H1 (cell line): Measurements from ENCODE around the gene TXNRD2. TPM values are rescaled to one million over a fixed set of nuclear protein-coding genes. Genes with fewer than 3 reads are reported as not detected.

ENCODE experiments used
- CTCF ChIA-PET: fragments of 300-600 bp; sonication (Branson Sonifier 250); formaldehyde crosslinking; loops from one replicate; lab custom pipeline; 2021; ENCODE audit not compliant: partially characterized antibody; lab: Charles Lee
- POLR2A ChIA-PET: fragments of 300-600 bp; sonication (Branson Sonifier 250); formaldehyde crosslinking; loops from one replicate; lab custom pipeline; 2021; ENCODE audit warnings: inconsistent platforms; ENCODE audit not compliant: partially characterized antibody; lab: Charles Lee
- DNase-seq, 2 experiments: peaks; one replicate each; pipeline versions ENCODE4 v3.0.0 to v3.0.0-alpha.2; 2010 to 2022; ENCODE audit warnings: low spot score in 2 of 2, low read depth in 1 of 2, mixed read lengths in 1 of 2
- FAIRE-seq: peaks from 2 replicates; lab custom pipeline; 2011; peaks lifted over from hg19 to GRCh38; lab: Jason Lieb, UNC
- H2AFZ ChIP-seq: 2 replicates; pipeline ENCODE4 v1.8.1; 2012; ENCODE audit warnings: low read length, inconsistent platforms
- H2AK5ac ChIP-seq: 2 replicates; pipeline ENCODE4 v1.6.1; 2013; ENCODE audit warnings: low read depth, low read length
- H2BK120ac ChIP-seq: replicated peaks from 2 replicates; pipeline ENCODE3; 2013; ENCODE audit warnings: low read depth, low read length, inconsistent platforms
- H2BK12ac ChIP-seq: 2 replicates; pipeline ENCODE4 v1.6.1; 2013; ENCODE audit warnings: low read depth, low read length
- H2BK15ac ChIP-seq: 2 replicates; pipeline ENCODE4 v1.6.1; 2013; ENCODE audit warnings: low read length
- H2BK20ac ChIP-seq: 2 replicates; pipeline ENCODE4 v1.6.1; 2013; ENCODE audit warnings: low read length
- H2BK5ac ChIP-seq: 2 replicates; pipeline ENCODE4 v1.6.1; 2013; ENCODE audit warnings: low read depth, low read length
- H3K14ac ChIP-seq: 2 replicates; pipeline ENCODE4 v1.6.1; 2013; ENCODE audit warnings: inconsistent platforms; ENCODE audit not compliant: insufficient read length
- H3K18ac ChIP-seq: 2 replicates; pipeline ENCODE4 v1.6.1; 2013; ENCODE audit warnings: low read length; ENCODE audit errors: extremely low read depth
- H3K23ac ChIP-seq: 2 replicates; pipeline ENCODE4 v1.6.1; 2013; ENCODE audit warnings: inconsistent platforms; ENCODE audit not compliant: insufficient read length
- H3K23me2 ChIP-seq: 2 replicates; pipeline ENCODE4 v1.6.1; 2013; ENCODE audit warnings: low read depth, low read length
- H3K27ac ChIP-seq: 2 replicates; pipeline ENCODE4 v1.6.1; 2011; ENCODE audit warnings: low read depth, low read length, inconsistent platforms
- H3K27me3 ChIP-seq, 4 experiments: replicated peaks in 1 of 4; 1 replicate in 1 of 4; 2 replicates in 3 of 4; pipeline versions ENCODE4 v1.6.1 to v1.8.1; 2011 to 2013; ENCODE audit warnings: low read length in 3 of 4, mild to moderate bottlenecking in 3 of 4, inconsistent platforms in 2 of 4, mixed read lengths in 2 of 4, moderate library complexity in 1 of 4; ENCODE audit not compliant: control insufficient read depth in 3 of 4, insufficient read depth in 3 of 4; ENCODE audit errors: extremely low read depth in 1 of 4
- H3K36me3 ChIP-seq, 4 experiments: 2 replicates each; pipeline versions ENCODE4 v1.6.1 to v1.8.1; 2011 to 2013; ENCODE audit warnings: mild to moderate bottlenecking in 4 of 4, low read length in 3 of 4, moderate library complexity in 2 of 4, control low read depth in 1 of 4, inconsistent platforms in 1 of 4; ENCODE audit not compliant: insufficient read depth in 4 of 4, control insufficient read depth in 2 of 4
- H3K4ac ChIP-seq: replicated peaks from 2 replicates; pipeline ENCODE3; 2013; ENCODE audit warnings: low read length, low read depth, mixed read lengths, inconsistent platforms; ENCODE audit not compliant: insufficient read length
- H3K4me1 ChIP-seq, 4 experiments: replicated peaks in 1 of 4; 1 replicate in 1 of 4; 2 replicates in 3 of 4; pipeline versions ENCODE4 v1.6.1 to v1.8.1; 2011 to 2013; ENCODE audit warnings: low read length in 3 of 4, inconsistent platforms in 2 of 4, mixed read lengths in 1 of 4; ENCODE audit not compliant: insufficient read depth in 4 of 4, control insufficient read depth in 3 of 4
- H3K4me2 ChIP-seq, 2 experiments: 2 replicates each; pipeline versions ENCODE4 v1.6.1 to v1.8.1; 2011 to 2013; ENCODE audit warnings: low read depth in 2 of 2, low read length in 2 of 2, control low read depth in 1 of 2, inconsistent platforms in 1 of 2, mild to moderate bottlenecking in 1 of 2; ENCODE audit not compliant: insufficient read depth in 1 of 2
- H3K4me3 ChIP-seq, 4 experiments: fragments of 200-600, 300-600 bp in 1 of 4; sonication (generic), shearing (Covaris generic), sonication (Bioruptor Twin) in 1 of 4; 2 replicates each; pipeline versions ENCODE4 v1.5.1 to v1.8.1; 2011 to 2016; ENCODE audit warnings: low read length in 4 of 4, low read depth in 3 of 4, control low read depth in 2 of 4, inconsistent platforms in 2 of 4, mild to moderate bottlenecking in 2 of 4, mixed read lengths in 1 of 4, moderate library complexity in 1 of 4; ENCODE audit not compliant: insufficient read depth in 2 of 4; ENCODE audit errors: extremely low read depth in 1 of 4
- H3K56ac ChIP-seq: replicated peaks from 2 replicates; pipeline ENCODE3; 2013; ENCODE audit warnings: low read depth, mild to moderate bottlenecking, mixed read lengths, low read length, inconsistent platforms; ENCODE audit not compliant: insufficient read length
- H3K79me1 ChIP-seq: 2 replicates; pipeline ENCODE4 v1.6.1; 2013; ENCODE audit warnings: low read depth, low read length, control low read depth
- H3K79me2 ChIP-seq, 2 experiments: 2 replicates each; pipeline versions ENCODE4 v1.6.1 to v1.8.1; 2012 to 2013; ENCODE audit warnings: low read length in 2 of 2, mild to moderate bottlenecking in 2 of 2, inconsistent platforms in 1 of 2; ENCODE audit not compliant: insufficient read depth in 2 of 2, control insufficient read depth in 1 of 2
- H3K9ac ChIP-seq, 4 experiments: replicated peaks in 1 of 4; 1 replicate in 1 of 4; 2 replicates in 3 of 4; pipeline versions ENCODE4 v1.6.1 to v1.8.1; 2011 to 2013; ENCODE audit warnings: low read depth in 3 of 4, low read length in 3 of 4, control low read depth in 2 of 4, mild to moderate bottlenecking in 2 of 4, moderate library complexity in 2 of 4, inconsistent platforms in 1 of 4; ENCODE audit errors: extremely low read depth in 1 of 4
- H3K9me3 ChIP-seq, 2 experiments: 2 replicates each; pipeline versions ENCODE4 v1.6.1 to v1.8.1; 2012 to 2013; ENCODE audit warnings: mild to moderate bottlenecking in 2 of 2, moderate library complexity in 2 of 2, control low read depth in 1 of 2, inconsistent platforms in 1 of 2, low read depth in 1 of 2, low read length in 1 of 2, mixed read lengths in 1 of 2; ENCODE audit not compliant: insufficient read depth in 2 of 2
- H4K20me1 ChIP-seq, 2 experiments: replicated peaks in 1 of 2; 2 replicates each; pipeline versions ENCODE3 to v1.8.1; 2011 to 2013; ENCODE audit warnings: inconsistent platforms in 2 of 2, low read length in 2 of 2, mild to moderate bottlenecking in 1 of 2; ENCODE audit not compliant: insufficient read depth in 2 of 2, control insufficient read depth in 1 of 2
- H4K5ac ChIP-seq: 2 replicates; pipeline ENCODE4 v1.6.1; 2013; ENCODE audit warnings: low read length, low read depth, mixed read lengths, inconsistent platforms; ENCODE audit not compliant: insufficient read length
- H4K8ac ChIP-seq: 2 replicates; pipeline ENCODE4 v1.8.0; 2013; ENCODE audit warnings: mild to moderate bottlenecking, moderate library complexity, low read length, inconsistent platforms; ENCODE audit not compliant: insufficient read depth; ENCODE audit errors: extremely low read depth
- H4K91ac ChIP-seq: replicated peaks from 2 replicates; pipeline ENCODE3; 2013; ENCODE audit warnings: low read length, mixed read lengths, inconsistent platforms; ENCODE audit not compliant: insufficient read length
- SP1 ChIP-seq: IDR thresholded peaks from 2 replicates; pipeline ENCODE4 v1.6.1; 2011; ENCODE audit warnings: low read depth, low read length
- SP4 ChIP-seq: IDR thresholded peaks from 2 replicates; pipeline ENCODE4 v1.6.1; 2012; ENCODE audit warnings: low read length, inconsistent platforms
- WGBS, 2 experiments: shearing (Covaris generic) in 1 of 2; methylation state at CpG; one replicate each; pipeline versions ENCODE4 v1.1.6 to v1.1.7; 2013 to 2015; ENCODE audit warnings: low lambda C conversion rate in 2 of 2, mixed read lengths in 2 of 2, inconsistent platforms in 1 of 2, low coverage in 1 of 2, missing lambda C conversion rate in 1 of 2; ENCODE audit not compliant: insufficient replicate concordance in 2 of 2, insufficient coverage in 1 of 2, insufficient read length in 1 of 2; ENCODE audit errors: extremely low coverage in 1 of 2, missing lambda C conversion rate in 1 of 2; 5-methylcytosine and 5-hydroxymethylcytosine counted together
- polyA plus RNA-seq, 7 experiments: library from polyadenylated mRNA; depleted of rRNA in 3 of 7; stranded (reverse) in 5 of 7; unstranded in 2 of 7; fragments of >200 nt in 5 of 7; fragments of 200-250 nt in 2 of 7; gene quantifications; 1 replicate in 5 of 7; 2 replicates in 1 of 7; 4 replicates in 1 of 7; pipeline versions ENCODE4 v1.2.1 to v1.2.3, GENCODE V29; 2011 to 2013; ENCODE audit warnings: missing spikeins in 2 of 7, mixed read lengths in 2 of 7
- total RNA-seq: library from RNA; stranded (reverse); fragmentation: NEBNext Ultra II Directional; extraction: Animal tissue kit (Norgen Biotek cat#: 25700); gene quantifications from 2 replicates; pipeline ENCODE4 v1.2.1, GENCODE V29; 2021

TXNRD2 gene
- total and polyA plus RNA-seq, 2 of the 8 experiments (the other 6 are each of a cell fraction or from before 2014, with no cell fraction given), result 14.8 to 21.9 TPM

DNA sequence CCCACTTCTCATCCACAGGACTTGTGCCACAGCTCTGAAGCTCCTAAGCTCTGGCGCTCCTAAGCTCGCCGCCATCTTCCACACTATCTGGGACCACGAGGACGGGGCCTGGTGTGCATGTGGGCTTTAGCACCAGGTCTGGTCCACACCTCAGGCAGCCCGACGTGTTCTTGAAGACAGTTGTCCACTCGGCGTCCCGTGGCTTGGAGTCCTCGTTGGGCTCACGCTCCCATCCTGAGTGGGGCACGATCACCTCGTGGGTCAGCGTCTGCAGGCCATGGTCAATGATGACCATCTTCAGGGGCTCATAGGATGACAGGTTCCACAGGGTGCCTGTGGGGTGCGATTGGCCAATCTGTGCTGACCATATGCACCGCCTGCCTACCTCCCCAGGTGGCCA, 37.1 kb upstream of the TXNRD2 start:
- Histone ChIP-seq H4K8ac (0 out of 2 replicates have a peak overlapping the region, but pooled peaks have one; percentile 53), H2AK5ac (no peak overlapping the region), H3K4ac (no peak overlapping the region), H3K9me3 (no peaks in the 10 kb centered on the region), H3K27ac (no peak overlapping the region), H3K18ac (no peak overlapping the region), H3K4me2 (no peak overlapping the region), H4K20me1 (peaks cover 6 to 25% of the 10 kb centered on the region in 2 experiments), H3K56ac (no peak overlapping the region), H4K91ac (no peak overlapping the region), H3K79me2 (no peaks in the 10 kb centered on the region; a peak in 1 of 4 replicates), H3K79me1 (peaks cover 8% of the 10 kb centered on the region), H2AFZ (no peak overlapping the region), H2BK20ac (no peak overlapping the region), H2BK5ac (no peak overlapping the region), H3K23ac (no peak overlapping the region), H2BK15ac (no peak overlapping the region), H2BK120ac (no peak overlapping the region), H3K36me3 (peaks cover 2 to 36% (median 9%) of the 10 kb centered on the region in 4 experiments; a peak in 7 of 8 replicates), H3K9ac (no peak overlapping the region), H2BK12ac (no peak overlapping the region), H4K5ac (no peak overlapping the region), H3K4me1 (peaks cover 3 to 15% (median 13%) of the 10 kb centered on the region in 4 experiments; a peak in 6 of 7 replicates), H3K14ac (no peak overlapping the region), H3K27me3 (no peaks in the 10 kb centered on the region), H3K4me3 (no peak overlapping the region), H3K23me2 (no peaks in the 10 kb centered on the region; the same call in 1 of the 2 replicates)
- DNase-seq (no peak), FAIRE-seq (no peak)
- WGBS, 2 experiments, result 91% methylated on average over 17 of the region's 17 CpGs; no CpG with 5 or more reads in 1 of the 2 experiments
- ChIA-PET CTCF (interaction anchor here (0.8 to 2.6 kb wide), 8 partner anchors 8 to 114 kb away, joined by 3 to 20 read pairs (median 4); no protein-coding TSS in a partner anchor), POLR2A (interaction anchor here (0.7 to 1.3 kb wide), 3 partner anchors 13 to 134 kb away, joined by 3 read pairs; no protein-coding TSS in a partner anchor)
- TF ChIP-seq SP1 (no peak), SP4 (no peak)
